Activated T-cell treated with anti-CD3 and anti-CD28 coated beads for 24 hours (primary cell): Measurements from ENCODE around the gene EAF1.
"Not testable (repeated sequence)": the region's sequence is repeated elsewhere in the genome, so short reads cannot be mapped to it uniquely, and the experiment has no call there.

Experiments used
- DNase-seq: peaks from one replicate; pipeline ENCODE4 v3.0.0-alpha.2; 2020; ENCODE audit warnings: low read depth

EAF1 gene

DNA sequence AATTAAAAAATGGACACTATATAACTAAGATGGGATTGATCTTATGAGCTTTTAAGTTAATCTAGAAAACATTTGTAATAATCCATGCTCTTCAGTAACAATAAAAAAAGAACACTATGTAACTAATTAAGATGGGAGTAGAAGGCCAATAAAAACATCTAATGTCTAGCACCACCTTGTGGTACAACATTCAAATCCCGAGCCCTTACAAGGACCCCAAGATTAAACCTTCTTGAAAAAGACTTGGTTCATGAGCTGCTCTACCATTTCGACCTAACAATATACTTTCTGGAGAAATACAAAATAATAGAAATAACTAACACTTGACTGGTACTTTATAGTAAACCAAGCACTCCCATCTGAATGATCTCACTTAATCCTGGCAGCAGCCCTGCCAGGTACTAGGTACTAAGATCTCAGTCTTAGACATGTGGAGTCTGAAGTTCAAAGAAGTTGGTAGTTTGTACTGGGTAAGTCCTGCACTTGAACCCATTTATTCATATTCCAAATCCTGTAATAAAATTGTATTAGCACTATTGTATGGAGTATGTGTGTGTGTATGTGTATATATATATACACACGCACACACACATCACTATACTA, 21.8 kb upstream of the EAF1 start:
- DNase-seq = no peak

DNA sequence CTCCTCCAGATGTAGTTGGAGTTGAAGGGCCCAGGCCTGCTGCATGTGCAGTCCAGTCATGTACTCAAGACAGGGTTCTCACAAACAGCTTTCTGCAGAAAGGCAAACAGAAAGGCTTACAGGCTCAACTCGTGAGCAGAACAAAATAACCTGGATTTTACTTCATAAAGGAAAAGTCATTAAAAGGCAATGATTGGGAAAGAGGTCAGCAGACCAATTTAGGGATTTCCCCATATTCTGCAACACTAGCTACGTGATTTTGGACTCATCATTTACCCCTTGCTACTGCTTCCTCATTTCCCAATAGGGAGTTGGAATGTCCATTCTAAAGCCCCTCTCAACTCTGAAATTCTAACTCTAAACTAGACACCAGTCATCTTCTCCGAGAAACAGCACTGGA, 18.2 kb upstream of the EAF1 start:
- DNase-seq = no peak

DNA sequence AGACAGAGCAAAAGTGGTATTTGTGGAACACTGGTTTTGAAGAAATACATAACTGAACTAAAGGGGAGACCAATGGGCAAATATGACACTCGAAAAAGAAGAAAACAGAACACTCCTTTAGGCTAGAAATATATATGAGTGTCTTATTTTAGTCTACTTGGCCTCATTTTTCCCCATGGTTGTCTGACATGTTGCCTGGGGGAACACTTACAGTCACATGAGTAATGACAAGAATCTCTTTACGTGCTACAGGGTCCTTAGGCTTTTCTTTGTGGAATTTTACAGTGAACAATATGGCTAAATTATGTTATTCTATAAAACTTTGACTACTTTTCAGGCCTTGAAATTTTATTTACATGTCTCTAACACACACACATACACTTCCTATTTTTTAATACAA, 17.6 kb upstream of the EAF1 start:
- DNase-seq = no peak

DNA sequence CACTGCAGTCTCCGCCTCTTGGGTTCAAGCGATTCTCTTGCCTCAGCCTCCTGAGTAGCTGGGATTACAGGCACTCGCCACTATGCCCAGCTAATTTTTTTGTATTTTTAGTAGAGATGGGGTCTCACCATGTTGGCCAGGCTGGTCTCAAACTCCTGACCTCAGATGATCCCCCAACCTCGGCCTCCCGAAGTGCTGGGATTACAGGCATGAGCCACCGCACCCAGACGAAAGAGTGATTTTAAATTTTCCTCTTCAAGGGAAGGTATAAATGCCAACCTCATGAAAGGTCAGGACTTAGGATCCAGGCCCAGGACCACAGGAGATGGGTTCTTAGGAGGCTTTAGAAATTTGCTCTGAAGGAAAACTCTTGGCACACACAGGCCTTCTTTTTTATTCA, 16.4 kb upstream of the EAF1 start:
- DNase-seq = not testable (repeated sequence)

DNA sequence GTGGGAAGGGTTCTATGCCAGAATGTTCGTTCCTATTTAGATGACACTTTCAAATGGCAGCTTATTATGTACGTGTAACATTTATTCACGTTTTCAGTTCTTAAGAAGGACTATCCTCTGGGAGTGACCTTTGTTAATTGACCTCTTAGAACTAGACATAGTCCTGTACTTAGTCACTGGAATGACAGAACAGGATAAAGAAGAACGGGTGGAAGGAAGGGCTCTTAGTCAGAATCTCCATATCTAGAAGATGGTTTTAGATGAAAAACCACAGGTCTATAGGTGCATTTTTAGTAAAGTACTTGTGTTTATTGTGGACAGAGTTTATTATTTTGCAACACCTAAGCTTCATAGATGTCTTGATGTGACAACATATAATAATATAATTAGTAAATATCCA, 6.5 kb upstream of the EAF1 start:
- no peak for DNase-seq

DNA sequence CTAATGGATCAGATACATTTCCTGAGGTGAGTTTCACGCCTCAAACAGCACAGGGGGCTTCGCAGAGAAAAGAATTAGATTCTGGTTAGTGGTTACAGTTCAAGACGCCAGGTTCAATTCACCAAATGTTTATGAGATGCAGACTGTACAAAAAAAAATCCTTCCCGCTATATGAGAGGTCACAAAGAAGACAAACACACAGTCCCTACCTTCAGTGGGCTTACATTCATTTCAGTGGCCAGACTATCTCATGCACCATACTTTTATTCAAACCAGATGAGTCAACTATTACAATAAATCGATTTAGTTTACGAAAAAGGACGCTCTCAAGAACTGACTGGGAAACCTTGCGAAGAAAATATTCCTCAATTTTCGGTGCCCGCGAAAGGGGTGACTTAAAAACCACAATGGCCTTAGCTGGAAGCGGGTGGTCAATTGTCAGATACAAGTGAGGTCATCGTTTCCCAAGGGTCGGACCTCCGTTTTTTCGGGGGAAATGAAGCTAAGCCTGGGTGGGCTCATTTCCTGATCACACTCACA, 749 bp upstream of the EAF1 start:
- no peak for DNase-seq

DNA sequence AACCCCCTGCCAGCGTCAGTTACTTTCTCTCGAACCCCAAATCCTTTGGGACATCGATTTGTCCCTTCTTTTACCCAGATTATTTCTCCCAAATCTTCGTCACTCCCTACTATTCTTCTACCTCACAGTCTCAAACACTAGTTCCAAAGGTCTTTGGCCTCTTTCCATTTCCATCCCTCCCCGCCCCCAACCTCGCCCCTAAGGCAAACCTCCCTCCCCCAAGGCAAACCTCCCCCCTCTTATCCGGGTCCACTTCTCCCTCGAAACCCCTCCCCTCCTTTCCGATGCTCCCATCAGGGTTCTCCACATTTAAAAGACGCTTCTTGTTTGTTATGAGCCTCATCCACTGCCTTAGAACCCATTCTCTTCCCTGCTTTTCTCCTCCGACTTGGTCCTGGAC, 583 bp downstream of the EAF1 start:
- no peak for DNase-seq

DNA sequence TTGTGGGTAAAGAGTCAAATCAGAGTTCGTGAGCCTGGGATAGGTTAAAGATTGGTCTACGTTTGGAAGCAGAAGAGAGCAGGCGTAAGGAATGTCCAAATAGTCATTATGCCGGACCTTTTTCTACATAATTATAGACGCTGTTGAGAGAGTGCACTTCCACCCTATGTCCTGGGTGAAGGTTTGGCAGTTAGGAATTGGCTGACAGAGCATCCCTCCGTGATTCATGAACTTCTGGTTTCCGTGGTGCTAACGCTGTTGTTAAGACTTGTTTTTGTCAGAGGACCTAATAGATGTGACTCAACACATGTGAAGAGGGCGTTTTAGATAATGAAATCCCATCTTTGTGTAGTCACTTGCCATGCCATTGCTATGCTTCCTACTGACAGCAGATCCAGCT, 1.1 kb downstream of the EAF1 start:
- DNase-seq = no peak

DNA sequence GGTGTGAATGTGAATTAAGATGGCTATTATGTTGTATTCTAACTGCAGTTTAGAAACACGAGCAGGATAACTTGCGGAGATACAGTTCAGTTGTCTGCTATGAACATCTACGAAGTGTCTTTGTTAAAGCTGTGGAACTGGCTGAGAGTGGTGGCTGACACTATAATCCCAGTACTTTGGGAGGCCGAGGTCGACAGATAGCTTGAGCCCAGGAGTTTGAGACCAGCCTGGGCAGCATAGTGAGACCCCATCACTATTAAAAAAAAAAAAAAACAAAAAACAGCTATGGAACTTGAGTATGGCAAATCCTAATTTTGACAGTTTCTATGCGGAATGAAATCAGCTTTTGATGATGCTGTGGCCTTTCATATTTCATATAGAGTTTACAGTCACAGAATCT, 1.7 kb downstream of the EAF1 start:
- no peak for DNase-seq

DNA sequence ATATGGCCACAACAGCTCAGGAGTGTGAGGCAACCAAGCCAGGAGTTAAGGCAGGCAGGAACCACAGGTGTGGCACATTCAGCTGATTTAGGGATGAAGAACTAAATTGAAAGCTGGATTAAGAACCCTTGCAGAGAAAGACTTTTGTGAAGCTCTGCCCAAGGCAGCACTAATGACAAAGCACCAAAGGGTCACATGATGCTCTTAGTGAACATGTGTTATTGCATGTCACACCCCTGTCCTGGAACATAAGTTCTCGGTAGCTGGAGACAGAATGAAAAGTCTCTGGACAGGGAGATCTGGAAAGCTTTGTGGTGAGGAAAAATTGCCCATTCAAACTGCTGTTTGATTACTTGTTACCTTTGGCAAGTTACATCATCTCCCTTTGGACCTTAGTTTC, 3.2 kb downstream of the EAF1 start:
- no peak for DNase-seq

DNA sequence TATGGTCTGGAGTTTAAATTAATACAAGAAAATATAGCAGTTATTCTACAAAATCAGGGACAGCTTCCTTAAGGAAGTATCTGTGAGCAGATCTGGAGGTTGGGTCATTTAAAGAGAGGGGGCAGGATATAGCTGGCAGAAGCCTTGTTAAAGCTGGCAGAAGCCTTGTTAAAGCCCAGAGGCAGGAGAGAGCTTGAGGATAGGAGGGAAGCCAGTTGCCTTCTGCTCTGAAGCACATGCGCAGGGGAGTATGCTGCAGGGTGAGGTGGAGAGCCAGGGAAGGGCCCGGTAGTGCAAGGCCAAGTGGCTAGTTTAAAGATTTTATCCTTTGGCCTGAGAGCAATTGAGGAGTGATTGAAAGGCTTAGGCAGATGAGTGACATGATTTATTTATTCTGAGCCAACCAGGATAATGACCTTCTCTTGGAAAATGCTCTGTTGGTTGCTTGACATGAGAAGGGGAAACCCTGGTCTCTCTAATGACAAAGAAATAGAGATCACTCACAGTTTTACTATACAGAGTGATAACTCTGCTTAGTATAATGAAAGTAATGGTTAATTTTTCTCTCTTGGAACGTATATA, 3.9 kb downstream of the EAF1 start:
- DNase-seq = no peak

DNA sequence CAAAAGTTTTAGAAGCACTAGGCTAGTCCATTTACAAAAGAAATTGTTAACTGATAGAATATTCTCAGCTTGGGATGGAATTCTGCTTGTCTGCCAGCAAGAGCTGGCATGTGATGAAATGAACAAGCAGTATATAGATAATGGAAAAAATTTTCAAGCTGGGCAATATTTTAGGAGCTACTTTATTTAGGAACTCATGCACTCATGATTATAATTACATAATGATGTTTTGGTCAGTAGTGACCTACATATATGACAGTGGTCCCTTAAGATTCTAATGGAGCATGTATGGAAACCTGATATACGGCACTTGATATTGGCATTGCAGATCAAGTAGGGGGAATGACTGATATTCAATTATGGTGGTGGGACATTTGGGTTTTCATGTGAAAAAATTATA, 6.1 kb downstream of the EAF1 start:
- no peak for DNase-seq

DNA sequence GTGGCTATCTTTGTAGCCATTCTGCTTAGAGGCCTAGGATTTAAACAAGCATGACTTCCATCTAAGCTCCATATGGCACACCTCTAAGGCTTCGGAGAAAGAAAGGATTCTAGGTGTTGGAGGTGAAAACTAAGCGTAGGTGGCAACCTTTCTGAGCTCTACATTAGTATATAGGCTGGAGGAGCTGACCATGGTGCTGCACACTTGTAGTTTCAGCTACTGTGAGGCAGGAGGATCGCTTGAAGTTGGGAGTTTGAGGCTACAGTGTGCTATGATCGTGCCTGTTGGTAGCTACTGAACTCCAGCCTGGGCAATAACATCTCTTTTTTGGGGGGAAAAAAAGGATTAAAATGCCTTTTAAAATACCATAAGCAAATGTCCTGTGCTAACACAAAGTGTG, 7.4 kb downstream of the EAF1 start:
- DNase-seq = no peak

DNA sequence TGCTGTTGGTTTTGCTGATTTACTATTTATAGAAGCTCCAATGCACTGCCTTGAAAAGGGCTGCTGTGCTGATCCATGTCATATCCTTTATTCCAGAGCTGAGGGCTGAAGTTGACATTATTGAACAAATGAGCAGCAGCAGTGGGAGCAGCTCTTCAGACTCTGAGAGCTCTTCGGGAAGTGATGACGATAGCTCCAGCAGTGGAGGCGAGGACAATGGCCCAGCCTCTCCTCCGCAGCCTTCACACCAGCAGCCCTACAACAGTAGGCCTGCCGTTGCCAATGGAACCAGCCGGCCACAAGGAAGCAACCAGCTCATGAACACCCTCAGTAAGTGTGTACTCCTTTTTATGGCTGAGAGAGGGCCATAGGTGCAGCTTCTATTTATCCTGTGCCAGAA, 8.8 kb downstream of the EAF1 start:
- no peak for DNase-seq

DNA sequence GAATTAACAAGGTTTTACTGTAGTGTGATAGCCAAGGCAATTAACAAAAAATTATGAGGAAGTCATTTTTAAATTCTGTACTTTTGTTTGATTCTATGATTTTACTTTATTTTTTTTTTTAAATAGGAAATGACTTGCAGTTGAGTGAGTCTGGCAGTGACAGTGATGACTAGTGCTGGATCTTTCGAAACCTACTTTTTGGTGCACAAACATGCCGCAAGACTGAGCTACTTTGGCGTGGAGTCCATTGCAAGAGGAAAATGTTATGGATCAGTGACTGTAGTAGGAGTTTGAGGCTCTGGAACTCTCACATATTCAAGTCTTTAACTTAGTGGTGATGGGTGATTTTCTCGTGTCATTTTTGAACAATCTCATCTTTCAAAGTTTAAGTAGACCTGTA, 11.6 kb downstream of the EAF1 start:
- no peak for DNase-seq

DNA sequence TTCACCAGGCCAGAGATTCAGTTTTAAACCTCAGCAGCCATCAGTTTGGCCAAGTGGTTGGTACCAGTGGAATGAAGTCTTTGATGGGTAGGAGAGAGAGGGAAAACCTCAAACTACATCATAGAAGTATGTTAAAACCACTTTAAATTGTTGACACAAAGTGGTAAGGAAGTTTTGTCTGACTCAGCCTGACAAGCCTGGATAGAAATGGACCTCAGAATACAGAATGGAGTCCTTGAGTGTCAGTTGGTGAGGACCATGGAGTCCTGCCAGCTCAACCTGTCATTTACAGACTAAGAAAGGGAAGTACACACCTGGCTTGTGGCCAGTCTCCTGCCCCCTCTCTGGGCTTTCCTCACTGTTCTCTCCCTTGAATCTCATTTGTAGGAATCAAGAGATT, 12.1 kb downstream of the EAF1 start:
- no peak for DNase-seq

DNA sequence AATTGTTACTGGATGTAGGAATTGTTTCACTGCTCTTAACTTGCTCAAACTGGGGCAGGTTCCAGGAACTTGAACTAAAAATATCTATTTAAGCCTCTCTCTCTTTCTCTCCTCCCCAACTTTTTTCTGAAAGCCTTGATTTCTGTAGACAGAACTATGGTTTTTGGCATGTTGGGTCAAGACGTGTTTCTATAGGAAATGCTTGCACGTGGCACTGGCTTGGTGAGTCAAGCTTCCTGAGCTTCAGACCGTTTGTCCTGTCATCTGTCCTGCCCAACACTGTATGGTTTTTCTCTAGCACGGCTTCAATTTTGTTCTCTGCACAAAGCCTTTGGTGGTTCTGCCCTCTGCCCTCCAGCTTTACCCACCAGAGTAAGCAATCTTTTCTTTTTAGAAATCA, 13.5 kb downstream of the EAF1 start:
- DNase-seq = no peak

DNA sequence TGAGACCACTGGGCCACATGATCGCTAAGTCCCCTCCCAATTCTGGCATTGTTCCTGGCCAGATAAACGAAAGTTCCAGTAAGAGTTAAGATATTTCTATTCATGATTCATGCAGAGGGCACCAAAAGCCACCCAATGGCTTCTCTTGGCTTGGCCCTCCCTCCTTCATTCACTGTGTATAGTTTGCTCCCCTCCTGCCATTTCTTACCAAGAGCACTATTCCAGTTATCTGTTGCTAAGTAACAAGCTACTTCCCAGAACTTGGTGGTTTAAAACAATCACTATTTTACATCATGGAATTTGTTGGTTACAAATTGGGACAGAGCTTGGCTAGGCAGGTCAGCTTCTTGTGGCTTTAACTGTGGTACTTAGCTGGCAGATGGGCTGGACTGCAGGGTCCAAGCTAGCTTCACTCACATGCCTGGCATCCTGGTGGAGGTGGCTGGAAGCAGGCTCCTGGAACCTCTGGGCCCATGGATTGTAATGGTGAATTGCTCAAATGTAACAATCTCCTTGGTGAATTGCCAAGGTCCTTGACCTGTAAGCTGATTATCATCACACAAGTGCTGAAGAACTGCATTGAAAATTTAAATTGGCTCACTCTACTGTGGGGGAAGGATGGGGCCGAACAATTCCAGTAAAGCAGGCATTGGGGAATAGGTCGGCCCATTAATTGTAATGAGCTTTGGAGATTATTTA, 16.6 kb downstream of the EAF1 start:
- no peak for DNase-seq

DNA sequence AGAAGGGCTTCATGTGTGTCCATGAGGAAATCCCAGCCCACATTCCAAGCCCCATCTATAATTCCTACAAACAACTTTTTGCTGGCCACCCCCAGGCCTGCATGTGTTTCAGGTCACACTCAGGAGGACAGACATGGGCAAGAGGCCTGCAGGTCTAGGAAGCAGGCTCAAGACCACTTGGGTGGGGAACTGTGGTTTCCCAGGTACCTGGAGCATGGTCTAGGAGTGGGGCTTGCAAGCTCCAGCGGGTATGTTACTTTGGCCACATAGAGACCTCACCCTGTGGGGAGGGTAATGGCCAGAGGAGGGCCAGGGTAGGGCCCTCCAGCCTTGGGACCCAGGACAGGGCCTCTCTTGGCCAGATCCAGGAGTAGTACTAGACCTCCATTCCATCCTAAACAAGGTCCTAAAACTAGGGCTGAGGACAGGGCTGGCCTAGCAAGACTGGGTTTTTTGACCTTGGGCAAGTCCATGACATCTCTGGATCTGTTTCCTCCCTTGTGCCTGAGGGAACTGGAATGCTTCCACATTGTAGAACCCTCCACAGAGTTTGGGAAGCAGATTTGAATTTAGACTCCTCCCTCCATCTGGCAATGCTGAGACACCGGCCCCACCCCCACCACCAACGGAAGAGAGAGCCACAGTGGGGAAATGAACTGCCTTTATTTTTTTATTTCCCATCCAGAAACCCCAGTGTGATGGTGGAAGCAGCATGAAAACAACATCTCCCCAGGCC, 22.3 kb downstream of the EAF1 start:
- DNase-seq = no peak

DNA sequence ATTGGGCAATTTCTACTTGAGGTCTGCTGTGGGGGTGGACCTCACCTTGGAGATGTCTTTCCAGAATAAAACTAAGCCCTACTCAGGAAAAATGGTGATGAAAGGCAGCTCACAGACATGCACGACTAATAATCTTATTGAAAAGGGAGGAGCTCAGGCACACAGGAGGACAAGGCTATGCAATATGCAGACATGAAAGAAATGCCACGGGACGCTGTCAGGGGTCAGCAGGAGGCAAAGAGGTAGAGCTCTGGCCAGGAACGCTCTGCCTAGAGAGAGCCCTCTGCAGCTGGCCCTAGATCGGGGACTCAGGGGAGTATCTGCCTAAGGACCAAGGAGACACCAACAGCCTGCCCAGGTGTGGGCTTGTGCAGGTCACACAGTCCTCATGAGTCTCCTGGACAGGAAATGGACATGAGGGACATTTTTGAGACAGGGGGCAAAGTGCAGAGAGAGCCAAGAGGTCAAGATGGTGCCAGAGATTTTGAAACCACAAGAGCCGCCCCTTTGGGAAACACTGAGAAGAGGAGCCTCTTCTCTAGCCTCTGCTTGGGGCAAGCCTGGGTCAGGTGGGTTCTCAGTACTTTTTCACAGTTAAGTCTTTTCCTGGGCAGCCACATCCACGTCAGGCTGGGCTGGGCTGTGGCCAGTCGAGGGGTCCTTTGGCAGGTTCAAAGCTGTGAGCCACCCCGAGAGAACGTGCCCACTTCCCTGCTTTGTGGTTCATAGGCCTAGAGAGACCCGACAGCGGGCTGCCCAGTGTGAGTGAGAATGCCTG, 23.2 kb downstream of the EAF1 start:
- no peak for DNase-seq

DNA sequence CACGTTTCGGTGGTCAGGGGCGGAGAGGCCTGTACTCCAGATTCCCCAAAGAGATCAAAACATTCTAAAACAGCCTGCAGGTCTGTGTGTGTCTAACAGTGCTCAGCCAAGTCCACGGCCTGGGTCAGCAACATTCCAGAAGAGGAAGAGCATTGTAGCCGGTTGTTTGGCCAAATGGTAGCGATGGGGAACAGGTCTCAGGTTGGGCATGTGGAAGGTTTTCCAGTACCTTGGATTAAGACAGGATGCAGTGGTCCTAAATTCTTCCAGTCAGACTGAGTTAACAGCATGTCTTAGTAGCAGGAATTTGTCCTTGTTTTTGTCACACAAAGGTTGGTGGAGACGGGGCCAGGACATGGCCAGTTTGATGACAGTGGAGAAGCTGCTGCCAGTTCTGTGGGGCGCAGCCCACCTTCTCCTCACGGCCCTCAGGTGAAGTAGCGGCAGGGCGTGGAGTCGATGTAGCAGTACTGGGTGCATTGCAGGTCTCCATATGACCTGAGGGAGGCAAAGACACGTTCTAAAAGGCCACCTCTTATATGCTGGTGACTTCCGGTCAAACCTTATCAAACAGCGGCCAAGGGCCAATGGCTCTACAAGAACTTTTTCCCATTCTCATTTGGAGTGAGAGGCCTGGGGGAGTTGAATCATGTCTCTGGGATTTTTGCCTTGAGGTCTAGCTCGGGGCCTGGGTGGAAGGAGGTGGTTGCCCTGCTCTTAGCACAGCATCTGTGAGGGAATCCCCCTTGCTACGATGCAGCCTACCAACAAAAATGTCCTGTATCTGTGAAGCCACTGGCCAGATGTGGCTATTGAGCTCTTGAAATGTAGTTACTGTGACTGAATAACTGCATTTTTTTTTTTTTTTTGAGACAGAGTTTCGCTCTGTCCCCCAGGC, 24.1 kb downstream of the EAF1 start:
- DNase-seq = no peak
